HG03469 (cell line): ENCODE results near the gene LCLAT1.
"Not testable (repeated sequence)": the region's sequence is repeated elsewhere in the genome, so short reads cannot be mapped to it uniquely, and the experiment has no call there.

Source experiments
- ATAC-seq: cut with Tn5 transposase; IDR thresholded peaks from one replicate; pipeline ENCODE4 v1.9.1; 2021; ENCODE audit warnings: mild to moderate bottlenecking, moderate library complexity, moderate number of reproducible peaks; ENCODE audit not compliant: unreplicated experiment

LCLAT1 gene

DNA sequence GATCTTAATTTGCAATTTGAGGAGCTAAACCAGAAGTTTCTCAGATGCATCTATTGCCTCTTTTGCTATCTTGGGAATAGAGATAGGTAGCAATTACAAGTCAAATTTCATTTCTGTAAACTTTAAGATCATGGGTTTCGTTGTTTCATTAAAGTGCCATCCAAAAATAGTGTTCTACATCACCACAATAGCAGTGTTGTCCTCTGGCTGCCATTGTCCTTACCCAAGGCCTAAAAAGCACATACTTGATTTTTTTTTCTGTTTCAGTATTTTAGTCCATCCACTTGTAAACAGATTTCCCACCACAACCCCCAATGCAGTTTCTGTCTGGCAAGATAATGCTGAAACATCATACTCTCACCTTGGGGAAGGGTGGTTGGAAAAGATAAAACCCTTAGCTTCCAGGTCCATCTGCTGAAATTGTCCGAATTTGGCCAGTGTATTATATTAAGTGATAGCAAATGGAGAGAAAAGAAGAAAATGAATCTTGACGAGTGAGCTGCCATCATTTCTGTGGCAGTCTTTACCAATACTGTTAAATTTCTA, 136.2 kb downstream of the LCLAT1 start:
- no peak for ATAC-seq

DNA sequence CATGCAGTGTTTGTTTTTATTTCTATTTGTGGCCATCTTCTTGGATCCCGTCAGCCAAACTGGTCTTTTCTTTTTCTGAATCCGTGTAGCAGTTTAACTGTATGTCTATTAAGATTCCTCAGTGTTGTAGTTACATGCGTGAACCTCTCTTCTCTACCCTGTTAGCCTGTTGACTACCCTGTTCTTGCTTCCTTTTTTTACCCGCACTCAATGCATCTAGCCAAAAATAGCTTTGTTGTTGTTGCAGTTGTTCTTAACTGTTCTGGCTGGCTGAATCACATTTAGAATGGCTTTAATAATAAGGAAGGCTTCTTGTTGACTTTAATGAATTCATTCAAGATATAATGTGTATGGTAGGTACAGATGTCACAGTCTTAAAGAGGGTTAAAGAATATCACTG, 137.1 kb downstream of the LCLAT1 start:
- peak; percentile 50 for ATAC-seq

DNA sequence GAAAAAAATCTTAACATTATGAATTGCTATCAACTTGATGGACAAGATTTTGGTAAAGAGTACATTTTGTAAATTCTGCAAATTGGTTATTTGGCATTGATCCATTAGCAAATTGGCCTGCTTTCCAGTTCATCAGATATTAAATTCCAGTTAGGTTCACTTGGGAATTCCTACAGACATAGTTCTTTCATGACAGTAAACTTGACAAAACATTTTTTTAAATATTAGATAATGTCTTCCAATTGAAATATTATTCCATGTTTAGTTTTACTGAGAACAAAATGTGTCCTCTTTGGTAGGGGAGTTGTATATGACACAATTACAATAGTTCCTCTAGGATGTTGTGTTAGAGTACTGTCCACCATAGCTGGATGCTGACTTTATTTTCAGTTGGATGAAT, 141.9 kb downstream of the LCLAT1 start:
- ATAC-seq: no peak

DNA sequence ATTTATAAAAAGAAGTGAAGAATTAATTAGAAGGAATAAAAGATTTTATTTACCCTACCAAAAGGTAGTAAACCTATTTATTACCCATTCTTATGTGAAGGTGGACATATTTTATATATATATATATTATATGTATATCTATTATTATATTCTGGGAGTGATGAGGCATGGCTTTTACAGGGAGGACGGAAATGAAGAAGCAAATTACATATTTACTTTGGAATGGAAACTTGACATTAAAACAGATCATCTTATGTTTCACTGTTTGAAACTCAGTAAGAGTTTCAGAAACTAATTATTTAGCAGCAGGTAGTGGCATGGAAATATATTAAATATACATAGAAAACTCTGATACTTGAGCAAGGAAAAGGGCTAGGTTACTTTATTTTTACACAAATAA, 143.4 kb downstream of the LCLAT1 start:
- no peak for ATAC-seq

DNA sequence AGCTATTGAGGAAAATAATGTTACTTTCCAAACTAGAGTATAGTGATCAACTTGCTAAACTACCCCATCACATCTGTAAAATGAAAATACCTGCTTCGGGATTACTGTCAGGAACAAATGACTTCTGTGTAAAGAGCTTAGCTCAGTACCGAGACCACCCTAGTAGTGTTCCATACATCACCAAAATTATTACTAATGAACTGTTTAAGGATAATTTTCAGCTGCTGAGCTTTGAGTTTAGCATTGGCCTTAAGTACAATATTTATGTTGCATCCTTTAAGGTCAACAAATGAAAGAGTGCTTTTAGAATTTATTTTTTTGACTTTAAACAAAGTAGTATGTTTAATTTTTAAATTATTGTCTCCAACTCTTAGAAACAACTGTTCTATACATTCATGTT, 144.1 kb downstream of the LCLAT1 start:
- no peak for ATAC-seq

DNA sequence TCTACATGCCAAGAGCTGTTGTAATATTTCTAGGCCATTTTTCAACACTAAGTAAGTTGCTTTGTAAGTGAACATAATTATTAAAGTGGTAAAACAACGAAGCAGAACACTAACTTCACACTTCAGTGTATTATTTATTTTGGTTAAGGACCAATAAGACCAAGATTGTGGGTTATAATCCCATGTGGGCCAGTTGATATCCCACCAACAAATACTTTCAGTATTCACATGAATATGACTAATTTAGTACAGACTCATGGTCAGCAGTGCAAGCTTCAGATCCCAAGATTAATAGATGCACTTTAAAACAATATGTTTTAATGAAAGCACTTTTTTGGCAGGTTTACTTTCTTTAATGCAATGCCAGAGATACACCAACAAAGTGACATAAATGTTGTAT, 154.3 kb downstream of the LCLAT1 start:
- ATAC-seq: no peak

DNA sequence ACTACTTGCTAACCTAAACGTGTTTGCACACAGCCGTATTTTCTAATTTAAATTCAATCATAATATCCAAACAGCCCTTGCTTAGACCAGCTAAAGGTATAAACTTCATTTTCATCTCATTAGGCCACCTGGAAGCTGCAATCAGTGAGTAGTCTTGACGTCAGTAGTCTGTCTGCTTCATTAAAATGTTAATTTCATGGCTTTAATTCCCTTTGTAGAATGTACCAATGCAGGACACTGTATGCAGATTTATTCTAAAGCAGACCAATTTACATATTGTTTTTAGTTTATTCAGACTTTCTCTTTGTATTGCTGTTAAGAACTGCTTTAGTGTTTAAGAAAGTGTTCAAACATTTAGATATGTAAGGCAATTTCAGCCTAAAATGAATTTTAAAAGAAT, 158.2 kb downstream of the LCLAT1 start:
- no peak for ATAC-seq

DNA sequence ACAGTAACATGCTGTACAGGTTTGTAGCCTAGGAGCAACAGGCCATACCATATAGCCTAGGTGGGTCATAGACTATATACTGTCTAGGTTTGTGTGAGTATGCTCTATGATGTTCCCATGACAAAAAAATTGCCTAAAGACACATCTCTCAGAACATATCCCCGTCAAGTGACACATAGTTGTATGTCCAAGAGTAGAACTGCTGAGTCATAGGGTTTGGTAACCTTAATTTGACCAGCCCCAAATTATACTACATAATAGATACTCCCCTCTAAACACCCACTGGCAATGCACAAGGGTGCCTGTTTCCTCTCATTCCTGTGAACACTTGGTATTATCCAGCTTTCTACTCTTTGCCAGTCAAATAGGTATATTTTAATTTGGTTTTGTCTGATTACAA, 161.6 kb downstream of the LCLAT1 start:
- ATAC-seq: no peak

DNA sequence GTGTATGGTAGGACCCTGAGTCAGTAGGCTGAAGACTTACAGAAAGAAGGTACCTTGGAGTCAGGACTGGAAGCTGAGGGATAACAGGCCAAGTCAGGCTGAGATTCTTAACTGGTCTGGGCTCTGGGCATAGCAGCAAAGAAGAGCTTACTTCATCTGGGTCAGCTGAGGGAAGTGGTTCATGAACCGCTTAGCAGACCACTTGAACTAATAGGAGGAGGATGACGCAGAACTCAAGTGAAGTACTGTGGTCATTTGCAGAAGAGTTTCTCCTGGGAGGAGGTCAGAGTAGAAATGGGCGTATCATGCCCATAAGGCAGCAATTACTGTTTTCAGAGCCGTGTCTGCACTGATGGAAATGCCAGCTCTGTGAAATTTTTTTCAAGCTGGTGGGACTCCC, 164.5 kb downstream of the LCLAT1 start:
- no peak for ATAC-seq

DNA sequence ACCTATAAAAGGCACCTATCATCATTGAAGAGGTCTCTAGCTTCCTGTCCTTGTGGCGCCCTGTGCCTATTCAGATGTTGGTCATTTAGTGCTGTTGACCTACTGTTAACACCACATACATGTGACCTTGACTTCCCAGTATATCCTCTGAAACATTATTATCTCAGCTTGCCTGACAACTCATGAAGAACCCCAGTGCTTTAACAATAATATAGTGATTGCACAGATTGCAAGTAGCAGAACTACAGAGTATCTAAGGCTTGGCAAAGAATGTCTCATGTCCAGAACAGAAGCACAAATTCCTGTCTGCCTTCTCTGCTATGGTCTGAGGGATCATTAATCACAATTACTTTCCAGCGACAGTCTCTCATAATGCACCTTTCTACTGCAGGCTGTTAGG, 165.3 kb downstream of the LCLAT1 start:
- ATAC-seq: no peak

DNA sequence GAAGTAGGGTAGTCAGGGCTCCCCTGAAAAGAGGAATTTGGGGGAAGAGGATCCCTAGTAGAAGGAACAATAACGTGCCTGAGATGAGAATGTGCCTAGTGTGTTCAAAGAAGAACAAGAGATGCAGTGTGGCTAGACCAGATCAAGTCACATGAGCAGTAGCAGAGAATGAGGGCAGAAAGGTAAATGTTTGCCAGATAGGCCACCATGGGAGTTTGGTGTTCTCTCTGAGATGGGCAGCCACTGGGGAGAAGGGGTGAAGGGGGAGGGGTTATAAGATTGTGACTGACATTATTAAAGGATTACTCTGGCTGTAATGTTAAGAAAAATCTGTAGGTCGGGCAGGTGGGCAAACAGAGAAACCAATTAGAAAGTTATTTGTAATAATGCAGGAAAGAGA, 166.0 kb downstream of the LCLAT1 start:
- ATAC-seq: no peak

DNA sequence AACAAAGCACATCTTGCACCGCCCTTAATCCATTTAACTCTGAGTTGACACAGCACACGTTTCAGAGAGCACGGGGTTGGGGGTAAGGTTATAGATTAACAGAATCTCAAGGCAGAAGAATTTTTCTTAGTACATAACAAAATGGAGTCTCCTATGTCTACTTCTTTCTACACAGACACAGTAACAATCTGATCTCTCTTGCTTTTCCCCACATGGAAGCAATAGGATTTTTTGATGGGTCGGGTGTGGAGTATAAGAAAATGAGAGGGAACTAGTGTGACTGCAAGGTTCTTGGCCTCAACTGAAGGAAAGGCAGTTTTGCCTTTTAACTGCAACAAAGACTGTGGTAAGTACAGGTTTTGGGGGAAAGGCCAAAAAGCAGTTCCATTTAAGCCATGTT, 167.2 kb downstream of the LCLAT1 start:
- ATAC-seq: not testable (repeated sequence)

DNA sequence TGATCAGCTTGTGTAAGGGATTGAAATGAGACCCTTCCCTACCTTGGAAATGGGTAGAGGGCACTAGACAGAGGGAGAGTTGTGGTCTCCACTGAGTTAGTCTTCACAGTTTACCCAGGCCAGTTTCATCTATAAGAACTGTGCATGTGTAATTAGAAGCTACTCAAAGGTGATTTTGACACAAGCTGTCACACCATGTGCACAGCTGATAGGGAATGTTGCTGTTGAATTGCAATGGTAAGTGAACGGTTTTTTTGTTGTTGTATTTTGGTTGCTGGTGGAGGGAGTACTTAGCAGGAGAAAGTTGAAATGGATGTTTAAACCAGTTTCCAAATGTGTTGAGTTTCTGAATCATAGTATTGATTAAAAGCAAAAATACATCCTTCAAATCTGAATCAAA, 168.9 kb downstream of the LCLAT1 start:
- ATAC-seq: no peak

DNA sequence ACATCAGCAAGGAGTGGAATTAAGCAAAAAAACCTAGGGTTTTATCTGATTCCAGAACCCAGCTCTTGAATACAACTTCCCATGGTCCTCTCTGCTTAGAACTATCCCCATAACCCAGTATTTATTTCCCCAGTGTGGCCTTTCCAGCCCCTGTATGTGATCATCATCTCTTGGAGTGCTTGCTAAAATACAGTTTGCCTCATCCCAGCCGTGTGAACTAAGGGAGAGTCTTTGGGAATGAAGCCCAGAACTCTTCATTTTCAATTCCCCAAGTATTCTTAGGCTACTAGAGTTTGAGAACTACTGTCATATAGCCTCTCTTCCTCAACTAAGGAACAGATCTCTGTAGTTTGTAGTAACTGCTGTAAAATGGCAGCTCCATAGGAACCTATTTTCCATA, 173.1 kb downstream of the LCLAT1 start:
- no peak for ATAC-seq

DNA sequence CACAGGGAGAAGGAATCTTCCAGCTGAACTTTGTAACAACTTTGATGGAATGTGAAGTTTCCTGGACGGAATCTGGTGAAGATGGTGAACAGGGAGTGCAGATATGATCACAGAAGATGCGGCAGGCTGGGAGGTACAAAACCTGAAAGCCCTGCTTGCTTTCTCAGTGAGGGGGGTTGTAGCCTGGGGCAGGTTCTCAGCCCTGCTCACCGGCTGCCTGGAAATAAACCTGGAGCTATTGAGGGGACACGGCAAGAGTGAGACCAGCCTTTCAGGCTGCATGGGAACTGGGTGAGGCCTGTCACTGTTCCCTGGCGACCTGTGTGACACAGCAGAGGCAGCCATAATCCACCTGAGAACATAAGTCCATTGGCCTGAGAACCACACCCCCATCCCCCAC, 174.8 kb downstream of the LCLAT1 start:
- no peak for ATAC-seq

DNA sequence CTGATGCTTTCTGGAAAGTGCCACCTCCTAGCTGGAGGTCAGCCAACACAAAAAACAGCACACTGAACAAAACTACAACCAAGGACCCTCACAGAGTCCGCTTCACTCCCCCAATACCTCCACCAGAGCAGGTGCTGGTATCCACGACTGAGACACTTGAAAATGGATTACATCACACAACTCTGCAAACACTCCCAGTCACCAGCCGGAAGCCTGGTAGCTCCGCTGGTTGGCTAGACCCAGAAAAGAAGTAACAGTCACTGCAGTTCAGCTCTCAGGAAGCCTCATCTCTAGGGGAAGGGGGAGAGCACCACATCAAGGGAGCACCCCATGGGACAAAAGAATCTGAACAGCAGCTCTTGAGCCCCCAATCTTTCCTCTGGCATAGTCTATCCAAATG, 175.4 kb downstream of the LCLAT1 start:
- no peak for ATAC-seq

DNA sequence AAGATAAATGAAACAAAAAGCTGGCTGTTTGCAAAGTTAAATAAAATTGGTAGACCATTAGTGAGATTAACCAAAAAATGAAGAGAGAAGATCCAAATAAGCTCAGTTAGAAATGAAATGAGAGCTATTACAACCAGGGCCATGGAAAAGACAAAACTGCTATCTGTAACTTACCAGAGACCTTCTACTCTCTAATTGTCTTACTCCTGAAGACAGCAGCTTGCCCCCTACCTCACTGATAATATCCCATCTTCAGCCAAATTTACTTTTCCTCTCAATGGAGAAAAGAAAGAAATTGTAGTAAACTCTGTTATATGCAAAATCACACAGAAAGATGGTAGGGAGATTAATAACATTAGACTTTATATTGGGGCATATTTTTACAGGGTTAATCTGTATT, 178.2 kb downstream of the LCLAT1 start:
- ATAC-seq: no peak

DNA sequence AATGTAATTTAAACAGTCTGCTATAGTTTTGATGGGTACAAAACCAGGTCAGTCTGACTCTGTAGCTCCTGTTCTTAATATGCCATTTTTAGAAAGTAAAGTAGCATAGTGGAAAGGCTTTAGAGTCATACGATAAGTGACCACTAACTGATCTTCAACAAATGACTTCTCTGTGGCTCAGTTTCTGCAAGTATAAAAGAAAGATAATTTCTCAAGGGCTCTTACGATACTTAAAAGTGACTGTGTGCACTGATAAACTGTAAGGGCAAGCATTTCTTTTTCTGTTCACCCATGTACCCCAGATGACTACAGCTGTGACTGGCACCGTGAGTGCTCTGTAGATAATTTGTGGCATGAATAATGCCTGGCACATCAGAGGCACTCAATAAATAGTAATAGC, 178.7 kb downstream of the LCLAT1 start:
- no peak for ATAC-seq

DNA sequence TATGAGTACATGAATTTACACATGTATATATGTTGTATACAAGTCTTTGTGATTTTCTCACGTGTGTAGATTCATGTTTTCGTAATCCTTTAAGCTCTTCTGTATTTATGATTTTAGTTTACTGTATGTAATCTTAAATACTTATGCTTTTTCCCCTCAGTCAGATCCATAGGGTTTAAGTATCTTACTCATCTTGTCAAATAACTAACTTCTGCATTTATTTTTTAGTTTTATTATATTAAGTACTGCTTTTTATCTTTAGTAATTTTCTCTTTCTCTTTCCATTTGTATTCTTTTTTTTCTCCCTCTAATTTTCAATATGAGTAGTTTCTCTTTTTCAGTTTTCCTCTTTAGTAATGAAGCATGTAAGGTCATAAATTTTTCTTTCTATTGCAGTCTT, 179.4 kb downstream of the LCLAT1 start:
- no peak for ATAC-seq

DNA sequence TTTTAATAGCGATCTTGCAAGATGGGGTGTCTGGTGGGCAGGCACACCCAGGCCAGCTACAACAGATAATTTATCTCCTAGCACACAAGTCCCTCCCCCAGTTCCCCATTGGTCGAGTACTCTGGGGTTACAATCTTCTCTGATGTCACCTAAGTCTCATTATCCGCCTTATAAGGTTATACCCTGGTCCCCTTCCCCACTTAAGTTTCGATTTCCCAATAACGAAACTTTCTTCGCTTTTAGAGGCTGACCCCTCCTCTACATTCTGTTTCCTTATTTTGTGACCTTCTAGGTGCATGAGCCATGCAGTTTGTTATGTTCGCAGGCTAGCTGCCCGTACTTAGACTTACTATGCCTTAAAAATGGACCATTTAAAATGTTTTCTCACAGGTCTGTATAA, 180.1 kb downstream of the LCLAT1 start:
- no peak for ATAC-seq

DNA sequence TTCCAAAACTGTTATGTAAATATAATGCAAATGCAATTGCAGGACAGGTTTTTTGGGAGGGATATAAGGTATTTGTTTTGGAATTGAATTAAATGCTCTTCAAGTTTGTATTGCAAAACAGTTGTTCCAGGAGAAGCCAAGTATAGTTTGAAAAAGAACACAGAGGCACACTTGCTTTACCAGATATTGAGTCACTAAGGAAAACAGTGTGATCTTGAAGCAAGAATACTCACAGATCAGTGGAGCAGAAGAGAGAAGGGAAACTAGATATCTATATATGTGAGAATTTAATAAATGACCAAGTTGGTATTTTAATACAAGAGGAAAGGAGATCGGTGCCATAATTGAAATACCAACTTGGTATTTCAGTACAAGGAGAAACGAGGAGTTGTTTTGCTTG, 181.3 kb downstream of the LCLAT1 start:
- no peak for ATAC-seq

DNA sequence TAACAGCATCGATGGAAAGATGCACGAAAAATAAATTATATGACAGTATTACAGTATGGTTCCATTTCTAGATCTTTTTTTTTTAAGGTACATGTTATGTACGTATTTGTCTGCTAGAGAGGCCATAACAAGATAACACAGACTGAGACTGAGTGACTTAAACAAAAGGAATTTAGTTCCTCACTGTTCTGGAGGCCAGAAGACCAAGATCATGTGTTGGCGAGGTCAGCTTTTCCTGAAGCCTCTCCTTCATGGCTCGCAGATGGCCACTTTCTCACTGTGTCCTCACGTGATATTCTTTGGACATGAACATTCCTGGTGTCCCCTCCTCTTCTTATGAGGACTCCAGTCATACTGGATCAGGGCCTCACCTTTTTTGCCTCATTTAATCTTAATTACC, 182.8 kb downstream of the LCLAT1 start:
- no peak for ATAC-seq

DNA sequence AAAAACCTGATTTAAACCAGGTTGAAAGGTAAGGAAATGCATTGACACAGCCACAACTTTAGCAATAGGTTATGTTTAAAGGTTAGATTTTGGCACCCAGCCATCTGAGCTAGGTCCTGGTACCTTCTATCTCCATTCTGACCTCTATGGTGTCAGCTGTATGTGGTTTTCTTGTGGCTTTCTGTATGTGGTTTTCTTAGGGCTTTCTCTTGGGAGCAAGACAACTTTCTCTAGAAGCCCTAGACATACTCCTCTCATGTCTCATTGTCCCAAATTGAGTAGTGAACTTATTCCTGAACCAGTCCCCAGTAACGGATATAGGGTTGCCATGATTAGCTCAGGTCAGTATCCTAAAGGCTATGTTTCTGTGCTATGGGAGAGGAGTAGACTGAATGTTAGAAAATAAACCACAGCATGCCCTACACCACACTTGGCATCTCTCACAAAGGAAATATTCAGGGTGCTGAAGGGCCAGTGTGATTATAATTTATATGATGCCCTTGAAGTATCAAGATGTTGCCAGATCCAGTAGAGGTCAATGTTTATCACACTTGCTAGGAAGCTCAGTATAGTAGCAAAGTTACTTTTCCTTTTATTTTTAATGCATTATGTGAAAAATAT, 184.1 kb downstream of the LCLAT1 start:
- peak; percentile 69 for ATAC-seq
